KMS-11 (cell line): ENCODE data around the gene PTPRN2.
"Not testable (repeated sequence)": the region's sequence is repeated elsewhere in the genome, so short reads cannot be mapped to it uniquely, and the experiment has no call there.

ENCODE experiments used
- H2AFZ ChIP-seq: fragments of 200-600 bp; sonication (generic); 2 replicates; pipeline ENCODE4 v1.6.1; 2016; ENCODE audit warnings: antibody characterized with exemption, mixed run types, low read depth
- H3K27ac ChIP-seq: fragments of 200-600 bp; sonication (generic); 2 replicates; pipeline ENCODE4 v1.6.1; 2016; ENCODE audit warnings: mild to moderate bottlenecking, mixed run types
- H3K27me3 ChIP-seq: fragments of 200-600 bp; sonication (generic); 2 replicates; pipeline ENCODE4 v1.6.1; 2017; ENCODE audit warnings: mild to moderate bottlenecking, low read depth, mixed run types, moderate library complexity; ENCODE audit not compliant: insufficient read depth
- H3K36me3 ChIP-seq: fragments of 200-600 bp; sonication (generic); 2 replicates; pipeline ENCODE4 v1.6.1; 2017; ENCODE audit warnings: mild to moderate bottlenecking, mixed run types; ENCODE audit not compliant: insufficient read depth
- H3K4me1 ChIP-seq: fragments of 200-600 bp; sonication (generic); 2 replicates; pipeline ENCODE4 v1.6.1; 2016; ENCODE audit warnings: mild to moderate bottlenecking, low read depth, mixed run types; ENCODE audit not compliant: poor library complexity, severe bottlenecking
- H3K4me2 ChIP-seq: fragments of 200-600 bp; sonication (generic); 2 replicates; pipeline ENCODE4 v1.7.0; 2016; ENCODE audit warnings: mild to moderate bottlenecking, mixed run types
- H3K4me3 ChIP-seq: fragments of 200-600 bp; sonication (generic); IDR thresholded peaks from 2 replicates; pipeline ENCODE4 v1.6.1; 2017; ENCODE audit warnings: low read depth, low read length, mixed read lengths; ENCODE audit not compliant: insufficient read depth
- H3K79me2 ChIP-seq: fragments of 200-600 bp; sonication (generic); 2 replicates; pipeline ENCODE4 v1.6.1; 2016; ENCODE audit warnings: low read depth, mixed run types; ENCODE audit not compliant: insufficient read depth
- H3K9ac ChIP-seq: fragments of 200-600 bp; sonication (generic); 2 replicates; pipeline ENCODE4 v1.6.1; 2016; ENCODE audit warnings: mild to moderate bottlenecking, mixed run types
- H4K20me1 ChIP-seq: fragments of 200-600 bp; sonication (generic); 2 replicates; pipeline ENCODE4 v1.6.1; 2016; ENCODE audit warnings: mild to moderate bottlenecking, mixed run types; ENCODE audit not compliant: insufficient read depth
- TF ChIP-seq, protein P1 (sequence below): fragments of 200-600 bp; sonication (generic); conservative IDR thresholded peaks from 2 replicates; pipeline ENCODE4 v1.6.1; 2017; ENCODE audit warnings: low read depth, mild to moderate bottlenecking, antibody characterized with exemption, low read length, moderate library complexity, mixed read lengths

Gene PTPRN2

DNA sequence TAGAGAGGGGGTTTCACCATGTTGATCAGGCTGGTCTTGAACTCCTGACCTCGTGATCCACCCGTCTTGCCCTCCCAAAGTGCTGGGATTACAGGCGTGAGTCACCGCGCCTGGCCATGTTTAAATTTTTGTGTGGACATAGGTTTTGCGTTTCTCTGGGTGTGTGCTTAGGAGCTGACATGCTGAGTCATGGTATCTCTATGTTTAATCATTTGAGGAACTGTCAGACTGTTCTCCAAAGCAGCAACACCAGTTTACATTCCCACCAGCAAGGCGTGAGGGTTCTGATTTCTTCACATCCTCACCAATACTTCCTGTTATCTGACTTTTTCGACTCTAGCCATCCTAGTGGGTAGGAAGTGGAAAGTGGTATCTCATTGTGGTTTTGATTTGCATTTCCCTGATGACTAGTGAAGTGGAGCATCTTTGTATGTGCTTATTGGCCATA is 1097.1 kb downstream of the PTPRN2 start:
- Histone ChIP-seq H3K4me3 (no peak overlapping the region), H2AFZ (no peak overlapping the region), H3K79me2 (no peaks in the 10 kb centered on the region), H3K4me1 (no peaks in the 10 kb centered on the region), H3K27ac (no peak overlapping the region), H4K20me1 (no peaks in the 10 kb centered on the region), H3K27me3 (peaks cover 15% of the 10 kb centered on the region; the same call in 1 of the 2 replicates), H3K36me3 (no peaks in the 10 kb centered on the region), H3K4me2 (no peak overlapping the region), H3K9ac (no peak overlapping the region)
- TF ChIP-seq, protein P1, sequence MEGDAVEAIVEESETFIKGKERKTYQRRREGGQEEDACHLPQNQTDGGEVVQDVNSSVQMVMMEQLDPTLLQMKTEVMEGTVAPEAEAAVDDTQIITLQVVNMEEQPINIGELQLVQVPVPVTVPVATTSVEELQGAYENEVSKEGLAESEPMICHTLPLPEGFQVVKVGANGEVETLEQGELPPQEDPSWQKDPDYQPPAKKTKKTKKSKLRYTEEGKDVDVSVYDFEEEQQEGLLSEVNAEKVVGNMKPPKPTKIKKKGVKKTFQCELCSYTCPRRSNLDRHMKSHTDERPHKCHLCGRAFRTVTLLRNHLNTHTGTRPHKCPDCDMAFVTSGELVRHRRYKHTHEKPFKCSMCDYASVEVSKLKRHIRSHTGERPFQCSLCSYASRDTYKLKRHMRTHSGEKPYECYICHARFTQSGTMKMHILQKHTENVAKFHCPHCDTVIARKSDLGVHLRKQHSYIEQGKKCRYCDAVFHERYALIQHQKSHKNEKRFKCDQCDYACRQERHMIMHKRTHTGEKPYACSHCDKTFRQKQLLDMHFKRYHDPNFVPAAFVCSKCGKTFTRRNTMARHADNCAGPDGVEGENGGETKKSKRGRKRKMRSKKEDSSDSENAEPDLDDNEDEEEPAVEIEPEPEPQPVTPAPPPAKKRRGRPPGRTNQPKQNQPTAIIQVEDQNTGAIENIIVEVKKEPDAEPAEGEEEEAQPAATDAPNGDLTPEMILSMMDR, result no peak

DNA sequence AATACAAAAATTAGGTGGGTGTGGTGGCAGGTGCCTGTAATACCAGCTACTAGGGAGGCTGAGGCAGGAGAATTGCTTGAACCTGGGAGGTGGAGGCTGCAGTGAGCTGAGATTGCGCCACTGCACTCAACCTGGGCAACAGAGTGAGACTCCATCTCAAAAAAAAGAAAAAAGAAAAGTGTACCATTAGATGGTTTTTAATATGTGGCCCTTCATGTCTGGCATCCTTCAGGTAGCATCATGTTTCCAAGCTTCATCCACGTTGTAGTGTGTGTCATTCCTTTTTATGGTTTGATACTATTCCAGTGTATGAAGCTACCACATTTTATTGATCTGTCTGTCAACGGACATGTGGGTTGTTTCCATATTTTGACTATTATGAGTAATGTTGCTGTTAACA is 1097.8 kb downstream of the PTPRN2 start:
- H3K27me3 ChIP-seq, result peaks cover 18% of the 10 kb centered on the region; the same call in 1 of the 2 replicates
- not testable (repeated sequence) for H3K4me2 ChIP-seq, H4K20me1 ChIP-seq

More for the DNA sequence above, 1097.8 kb downstream of the PTPRN2 start:
- H3K27ac ChIP-seq, H3K4me1 ChIP-seq, H3K79me2 ChIP-seq, H3K4me3 ChIP-seq, H3K36me3 ChIP-seq, H2AFZ ChIP-seq, H3K9ac ChIP-seq: not testable (repeated sequence)
